ENCODE results near the gene ESR2.
"Not testable (repeated sequence)": the region's sequence is repeated elsewhere in the genome, so short reads cannot be mapped to it uniquely, and the experiment has no call there.

ESR2 gene

DNA sequence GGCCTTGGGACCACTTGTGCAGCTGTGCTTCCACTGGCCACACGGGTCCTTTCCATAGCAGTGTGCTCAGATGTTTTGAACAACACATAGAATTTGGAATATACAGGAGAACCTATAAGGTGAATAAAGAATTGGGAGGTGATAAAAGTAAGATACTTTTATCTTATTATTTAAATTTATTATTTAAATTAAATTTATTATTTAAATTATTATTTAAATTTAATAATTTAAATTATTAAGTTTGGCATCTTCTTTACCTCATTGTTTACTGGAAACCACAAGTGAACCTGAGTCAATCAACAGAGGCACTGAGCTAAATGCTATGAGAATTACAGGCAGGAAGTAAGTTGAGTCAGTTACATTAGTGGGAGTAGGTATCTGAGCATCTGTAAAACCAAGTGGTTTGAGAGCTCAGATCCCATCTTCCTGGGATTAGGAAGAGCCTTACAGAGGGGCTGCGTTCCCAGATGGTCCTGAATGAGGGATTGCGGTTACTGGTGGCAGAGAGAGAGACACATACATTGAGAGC lies 103.1 kb downstream of the ESR2 start:
- DNase-seq (ENCODE audit: extremely low read depth, insufficient read length) = no peak
- Histone ChIP-seq H3K27me3 (replicated peaks; ENCODE audit: control insufficient read depth, insufficient read depth, low read length) (no peaks in the 10 kb centered on the region), H3K36me3 (ENCODE audit: control insufficient read depth, insufficient read depth, low read length) (peaks cover 4% of the 10 kb centered on the region), H3K4me3 (replicated peaks; ENCODE audit: low read depth, low read length) (no peak overlapping the region)
- TF ChIP-seq, protein P1, sequence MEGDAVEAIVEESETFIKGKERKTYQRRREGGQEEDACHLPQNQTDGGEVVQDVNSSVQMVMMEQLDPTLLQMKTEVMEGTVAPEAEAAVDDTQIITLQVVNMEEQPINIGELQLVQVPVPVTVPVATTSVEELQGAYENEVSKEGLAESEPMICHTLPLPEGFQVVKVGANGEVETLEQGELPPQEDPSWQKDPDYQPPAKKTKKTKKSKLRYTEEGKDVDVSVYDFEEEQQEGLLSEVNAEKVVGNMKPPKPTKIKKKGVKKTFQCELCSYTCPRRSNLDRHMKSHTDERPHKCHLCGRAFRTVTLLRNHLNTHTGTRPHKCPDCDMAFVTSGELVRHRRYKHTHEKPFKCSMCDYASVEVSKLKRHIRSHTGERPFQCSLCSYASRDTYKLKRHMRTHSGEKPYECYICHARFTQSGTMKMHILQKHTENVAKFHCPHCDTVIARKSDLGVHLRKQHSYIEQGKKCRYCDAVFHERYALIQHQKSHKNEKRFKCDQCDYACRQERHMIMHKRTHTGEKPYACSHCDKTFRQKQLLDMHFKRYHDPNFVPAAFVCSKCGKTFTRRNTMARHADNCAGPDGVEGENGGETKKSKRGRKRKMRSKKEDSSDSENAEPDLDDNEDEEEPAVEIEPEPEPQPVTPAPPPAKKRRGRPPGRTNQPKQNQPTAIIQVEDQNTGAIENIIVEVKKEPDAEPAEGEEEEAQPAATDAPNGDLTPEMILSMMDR (IDR thresholded peaks at IDR 0.05; ENCODE audit: insufficient read depth, low read length, poor library complexity, severe bottlenecking) = no peak

DNA sequence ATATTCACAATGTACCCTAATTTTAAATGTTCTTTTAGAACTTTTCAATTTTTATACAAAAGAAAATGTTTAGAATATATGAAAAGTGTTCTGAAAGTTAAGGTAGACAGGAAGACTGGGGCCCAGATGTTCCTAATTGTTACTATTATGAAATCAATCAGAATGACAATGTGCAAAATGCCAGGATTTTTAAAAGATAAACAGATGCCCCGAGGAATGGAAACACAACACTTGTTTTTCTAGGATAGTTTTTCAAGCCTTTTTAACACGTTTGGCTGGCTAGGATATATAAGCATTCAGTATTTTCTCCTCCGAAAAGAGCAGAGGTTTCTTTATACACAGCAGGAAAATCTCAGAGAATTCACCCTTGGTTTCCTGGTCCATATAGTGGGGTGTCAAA lies 106.8 kb downstream of the ESR2 start:
- Histone ChIP-seq H3K4me3 (replicated peaks; ENCODE audit: low read depth, low read length) (no peak overlapping the region), H3K36me3 (ENCODE audit: control insufficient read depth, insufficient read depth, low read length) (peaks cover 2% of the 10 kb centered on the region), H3K27me3 (replicated peaks; ENCODE audit: control insufficient read depth, insufficient read depth, low read length) (no peaks in the 10 kb centered on the region)
- TF ChIP-seq, protein P1 (IDR thresholded peaks at IDR 0.05; ENCODE audit: insufficient read depth, low read length, poor library complexity, severe bottlenecking) = no peak
- no peak for DNase-seq (ENCODE audit: extremely low read depth, insufficient read length)

DNA sequence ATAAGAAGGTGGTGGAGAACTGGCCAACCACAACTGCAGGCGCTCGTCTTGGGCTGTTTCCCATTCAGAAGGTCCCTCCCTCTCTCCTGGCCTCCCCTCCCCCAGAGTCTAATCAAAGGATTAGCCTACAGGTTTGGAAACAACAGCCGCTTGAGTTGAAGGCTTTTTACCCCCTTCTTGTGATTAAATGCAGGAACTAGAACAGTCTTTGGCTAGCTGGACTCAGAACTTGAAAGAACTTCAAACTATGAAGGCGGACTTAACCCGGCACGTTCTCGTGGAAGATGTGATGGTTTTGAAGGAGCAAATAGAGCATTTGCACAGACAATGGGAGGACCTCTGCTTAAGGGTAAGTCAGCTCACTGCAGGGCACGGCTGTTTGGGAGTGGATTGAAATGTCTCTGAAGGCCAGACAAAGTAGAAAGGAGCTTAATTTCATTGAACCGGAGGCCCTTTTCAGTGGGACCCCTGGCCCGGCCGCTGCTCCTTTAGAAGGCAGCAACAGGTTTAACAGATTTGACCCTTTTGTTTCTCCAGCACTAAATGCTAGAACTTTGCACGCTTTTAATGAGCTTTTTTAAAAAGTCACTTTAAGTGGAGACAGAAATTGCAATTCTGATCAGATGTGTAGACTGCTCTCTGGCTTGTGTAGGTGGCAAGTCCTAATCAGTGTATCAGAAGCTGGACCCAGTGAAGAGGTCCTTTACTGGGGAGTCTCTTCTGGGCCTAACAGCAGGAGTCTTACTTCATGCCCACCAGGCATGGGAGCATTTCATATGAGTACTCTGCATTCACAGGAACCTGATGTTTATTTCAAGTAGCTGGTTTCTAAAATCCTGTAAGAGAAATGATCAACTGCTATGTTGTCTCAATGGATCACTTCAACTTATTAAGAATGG lies 107.7 kb downstream of the ESR2 start:
- DNase-seq (ENCODE audit: extremely low read depth, insufficient read length) = no peak
- no peak overlapping the region for H3K4me3 ChIP-seq (replicated peaks; ENCODE audit: low read depth, low read length)

DNA sequence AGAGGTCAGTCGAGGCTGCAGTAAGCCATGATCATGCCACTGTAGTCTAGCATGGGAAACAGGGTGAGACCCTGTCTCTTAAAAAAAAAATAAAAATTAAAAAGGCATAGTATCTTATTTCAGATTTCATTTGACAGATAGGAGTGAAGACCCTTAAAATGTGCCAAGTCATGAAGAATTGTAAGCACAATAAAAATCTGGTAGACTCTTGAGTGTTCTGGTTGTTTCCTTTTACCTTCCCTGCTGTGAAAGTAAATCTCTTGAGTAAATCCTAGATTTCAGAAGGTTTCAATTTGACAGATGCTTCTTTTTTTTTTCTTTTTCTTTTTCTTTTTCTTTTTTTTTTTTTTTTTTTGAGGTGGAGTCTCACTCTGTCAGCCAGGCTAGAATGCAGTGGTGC lies 109.0 kb downstream of the ESR2 start:
- Histone ChIP-seq H3K4me3 (replicated peaks; ENCODE audit: low read depth, low read length) (no peak overlapping the region), H3K36me3 (ENCODE audit: control insufficient read depth, insufficient read depth, low read length) (no peaks in the 10 kb centered on the region; the same call in none of the 2 replicates), H3K27me3 (replicated peaks; ENCODE audit: control insufficient read depth, insufficient read depth, low read length) (no peaks in the 10 kb centered on the region)
- no peak for DNase-seq (ENCODE audit: extremely low read depth, insufficient read length)
- TF ChIP-seq, protein P1 (IDR thresholded peaks at IDR 0.05; ENCODE audit: insufficient read depth, low read length, poor library complexity, severe bottlenecking) = no peak

More for the DNA sequence above, 107.7 kb downstream of the ESR2 start:
- Histone ChIP-seq H3K27me3 (replicated peaks; ENCODE audit: control insufficient read depth, insufficient read depth, low read length) (no peaks in the 10 kb centered on the region), H3K36me3 (ENCODE audit: control insufficient read depth, insufficient read depth, low read length) (peaks cover 2% of the 10 kb centered on the region)
- TF ChIP-seq, protein P1 (IDR thresholded peaks at IDR 0.05; ENCODE audit: insufficient read depth, low read length, poor library complexity, severe bottlenecking) = no peak

DNA sequence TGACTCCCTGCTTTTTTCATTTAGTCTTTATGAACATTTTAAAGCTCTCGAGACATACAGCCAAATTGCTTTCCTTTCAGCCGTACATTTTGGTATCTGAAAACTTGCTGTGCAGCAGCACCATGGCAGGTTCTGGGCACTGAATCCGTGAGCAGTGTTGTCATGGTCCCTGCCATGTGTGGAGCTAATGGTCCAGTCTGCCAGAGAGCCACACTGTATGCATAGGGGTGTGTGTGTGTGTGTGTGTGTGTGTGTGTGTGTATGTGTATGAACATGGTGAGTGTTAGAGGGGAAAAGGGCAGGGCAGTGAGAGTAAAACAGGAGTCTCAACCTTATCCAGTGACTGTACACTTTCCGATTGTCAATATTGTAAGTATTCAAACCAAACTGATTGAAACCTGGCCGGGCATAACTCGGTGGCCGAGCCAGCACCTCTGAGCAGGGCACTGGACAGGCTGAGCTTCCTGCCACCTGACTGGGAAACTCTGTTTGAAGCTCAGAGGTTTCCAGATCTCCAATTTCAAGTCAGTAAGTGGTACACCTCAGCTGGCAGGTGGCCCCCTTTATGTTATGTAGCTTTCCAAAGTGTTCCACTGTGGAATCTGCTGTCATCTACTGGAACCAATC lies 110.0 kb downstream of the ESR2 start:
- TF ChIP-seq, protein P1 (IDR thresholded peaks at IDR 0.05; ENCODE audit: insufficient read depth, low read length, poor library complexity, severe bottlenecking) = no peak
- DNase-seq (ENCODE audit: extremely low read depth, insufficient read length) = no peak
- H3K27me3 ChIP-seq (replicated peaks; ENCODE audit: control insufficient read depth, insufficient read depth, low read length) = no peaks in the 10 kb centered on the region
- H3K4me3 ChIP-seq (replicated peaks; ENCODE audit: low read depth, low read length) = no peak overlapping the region
- no peaks in the 10 kb centered on the region; the same call in none of the 2 replicates for H3K36me3 ChIP-seq (ENCODE audit: control insufficient read depth, insufficient read depth, low read length)

DNA sequence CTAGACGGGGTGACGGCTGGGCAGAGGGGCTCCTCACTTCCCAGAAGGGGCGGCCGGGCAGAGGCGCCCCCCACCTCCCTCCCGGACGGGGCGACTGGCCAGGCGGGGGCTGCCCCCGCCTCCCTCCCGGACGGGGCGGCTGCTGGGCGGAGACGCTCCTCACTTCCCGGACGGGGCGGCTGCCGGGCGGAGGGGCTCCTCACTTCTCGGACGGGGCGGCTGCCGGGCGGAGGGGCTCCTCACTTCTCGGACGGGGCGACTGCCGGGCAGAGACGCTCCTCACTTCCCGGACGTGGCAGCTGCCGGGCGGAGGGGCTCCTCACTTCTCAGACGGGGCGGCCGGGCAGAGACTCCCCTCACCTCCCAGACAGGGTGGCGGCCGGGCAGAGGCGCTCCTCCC lies 111.3 kb downstream of the ESR2 start:
- H3K4me3 ChIP-seq (replicated peaks; ENCODE audit: low read depth, low read length); H3K36me3 ChIP-seq (ENCODE audit: control insufficient read depth, insufficient read depth, low read length); H3K27me3 ChIP-seq (replicated peaks; ENCODE audit: control insufficient read depth, insufficient read depth, low read length); DNase-seq (ENCODE audit: extremely low read depth, insufficient read length): not testable (repeated sequence)

Data from GM06990 (cell line).